SU-DHL-6 (cell line): Measurements from ENCODE around the gene CCDC170.

Source experiments
- EZH2phosphoT487 ChIP-seq: fragments of 200-600 bp; sonication (generic), shearing (Covaris generic); conservative IDR thresholded peaks from 2 replicates; pipeline ENCODE4 v1.6.1; 2018; ENCODE audit warnings: mild to moderate bottlenecking, antibody characterized with exemption, low read length, moderate library complexity, mixed read lengths
- TF ChIP-seq, protein P1 (sequence below): fragments of 200-600 bp; sonication (generic); IDR thresholded peaks from one replicate; pipeline ENCODE4 v1.5.1; 2017; ENCODE audit warnings: antibody characterized with exemption, mild to moderate bottlenecking, low read length, moderate library complexity; ENCODE audit not compliant: insufficient read depth, poor library complexity, severe bottlenecking

DNA sequence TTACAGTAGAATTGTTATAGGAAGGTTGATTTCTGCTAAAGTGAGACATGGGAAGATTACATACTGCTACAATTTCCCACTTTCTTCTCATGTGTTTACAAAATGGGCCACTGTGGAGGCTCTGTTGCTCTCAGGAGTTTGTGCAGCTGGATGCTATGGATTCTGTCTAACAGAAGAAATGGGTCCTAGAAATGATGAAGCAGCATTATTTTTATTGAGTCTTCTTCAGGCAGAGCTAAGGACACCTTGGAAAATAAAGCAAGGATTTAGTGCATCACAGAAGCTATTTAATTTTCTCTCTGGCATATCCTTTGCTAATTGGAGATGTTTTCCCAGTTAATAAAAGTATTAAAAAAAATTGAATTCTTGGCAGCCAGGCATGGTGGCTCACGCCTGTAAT is 29.2 kb downstream of the CCDC170 start:
- TF ChIP-seq, protein P1, sequence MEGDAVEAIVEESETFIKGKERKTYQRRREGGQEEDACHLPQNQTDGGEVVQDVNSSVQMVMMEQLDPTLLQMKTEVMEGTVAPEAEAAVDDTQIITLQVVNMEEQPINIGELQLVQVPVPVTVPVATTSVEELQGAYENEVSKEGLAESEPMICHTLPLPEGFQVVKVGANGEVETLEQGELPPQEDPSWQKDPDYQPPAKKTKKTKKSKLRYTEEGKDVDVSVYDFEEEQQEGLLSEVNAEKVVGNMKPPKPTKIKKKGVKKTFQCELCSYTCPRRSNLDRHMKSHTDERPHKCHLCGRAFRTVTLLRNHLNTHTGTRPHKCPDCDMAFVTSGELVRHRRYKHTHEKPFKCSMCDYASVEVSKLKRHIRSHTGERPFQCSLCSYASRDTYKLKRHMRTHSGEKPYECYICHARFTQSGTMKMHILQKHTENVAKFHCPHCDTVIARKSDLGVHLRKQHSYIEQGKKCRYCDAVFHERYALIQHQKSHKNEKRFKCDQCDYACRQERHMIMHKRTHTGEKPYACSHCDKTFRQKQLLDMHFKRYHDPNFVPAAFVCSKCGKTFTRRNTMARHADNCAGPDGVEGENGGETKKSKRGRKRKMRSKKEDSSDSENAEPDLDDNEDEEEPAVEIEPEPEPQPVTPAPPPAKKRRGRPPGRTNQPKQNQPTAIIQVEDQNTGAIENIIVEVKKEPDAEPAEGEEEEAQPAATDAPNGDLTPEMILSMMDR: no peak
- no peak for TF ChIP-seq EZH2phosphoT487
